ENCODE data around the gene RALY. TPM values are rescaled to one million over a fixed set of nuclear protein-coding genes. Genes with fewer than 3 reads are reported as not detected.

The RALY gene
- total RNA-seq (2022) (253 and 275 TPM in 2 replicates), Bru-seq, nascent RNA (percentile 97 among the genes with signal in this experiment), BruChase-seq, experiment 1, labeled RNA remaining after a 6-hour chase (percentile 90 among the genes with signal in this experiment), BruChase-seq, experiment 2, labeled RNA remaining after a 2-hour chase (percentile 89 among the genes with signal in this experiment)
- long read RNA-seq, full-length matches to known transcripts, result 426 of 589 reads
- long read RNA-seq, partial matches to known transcripts, result 41 of 589 reads
- long read RNA-seq, other reads (novel, unspliced or antisense), result 122 of 589 reads

GRCh38 chr20:33993576-33994221 is at the start of gene RALY:
Gene RALY, plus strand, starts transcription at chr20:33993911. Its CDS starts 78,164 bp downstream, at chr20:34072075.
- intact Hi-C loops (cut with micrococcal nuclease; ENCODE audit: unreplicated experiment), result loop anchor here (5.0 kb wide), 1 partner anchor 196 kb away; no protein-coding TSS in a partner anchor
- CTCF ChIA-PET, result interaction anchor here (0.6 to 2.0 kb wide), 24 partner anchors 11 to 1446 kb away, joined by 3 to 11 read pairs (median 4); partner anchors contain the start of gene EIF2S2
- Mint-ChIP-seq H3K4me3 (ENCODE audit: low read depth, unreplicated experiment) (peak within 1 kb of the TSS; percentile 82), H3K9me3 (ENCODE audit: low read depth, unreplicated experiment) (no peaks in the 10 kb centered on the region), H3K4me1 (ENCODE audit: low read depth, unreplicated experiment) (peaks cover 48% of the 10 kb centered on the region), H3K27ac (ENCODE audit: unreplicated experiment) (peak within 1 kb of the TSS; percentile 82), H3K27me3 (ENCODE audit: unreplicated experiment) (no peaks in the 10 kb centered on the region), H3K36me3 (ENCODE audit: insufficient read depth, unreplicated experiment) (peaks cover 54% of the 10 kb centered on the region)
- no peak for TF ChIP-seq CTCF (IDR thresholded peaks at IDR 0.05; ENCODE audit: unreplicated experiment)
- no TSS peak for BruUV-seq (replicated peaks)
- DNase-seq, result peak; percentile 100

- peaks cover 18% of the 10 kb centered on the region for H3K4me1 Mint-ChIP-seq (ENCODE audit: low read depth, unreplicated experiment)
- H3K36me3 Mint-ChIP-seq (ENCODE audit: insufficient read depth, unreplicated experiment), result no peaks in the 10 kb centered on the region
- H3K27me3 Mint-ChIP-seq (ENCODE audit: unreplicated experiment), result no peaks in the 10 kb centered on the region
- H3K9me3 Mint-ChIP-seq (ENCODE audit: low read depth, unreplicated experiment), result peaks cover 7% of the 10 kb centered on the region
- intact Hi-C loops (cut with micrococcal nuclease; ENCODE audit: unreplicated experiment), result no loop called here
- BruUV-seq (replicated peaks), result no TSS peak
- DNase-seq, result no peak
- CTCF ChIA-PET, result no interaction called here
- H3K4me3 Mint-ChIP-seq (ENCODE audit: low read depth, unreplicated experiment), result no peak overlapping the region
- TF ChIP-seq CTCF (IDR thresholded peaks at IDR 0.05; ENCODE audit: unreplicated experiment), result no peak
- no peak overlapping the region for H3K27ac Mint-ChIP-seq (ENCODE audit: unreplicated experiment)
Observed at GRCh38 chr20:33944914-33945313, 48.8 kb upstream of the RALY start.

GRCh38 chr20:33945391-33946081 is 48.2 kb upstream of the RALY start:
- H3K27ac Mint-ChIP-seq (ENCODE audit: unreplicated experiment), result no peak overlapping the region
- H3K9me3 Mint-ChIP-seq (ENCODE audit: low read depth, unreplicated experiment), result peaks cover 7% of the 10 kb centered on the region
- no peaks in the 10 kb centered on the region for H3K36me3 Mint-ChIP-seq (ENCODE audit: insufficient read depth, unreplicated experiment)
- H3K27me3 Mint-ChIP-seq (ENCODE audit: unreplicated experiment), result peaks cover under 1% of the 10 kb centered on the region
- no peak for DNase-seq
- BruUV-seq (replicated peaks), result no TSS peak
- TF ChIP-seq CTCF (IDR thresholded peaks at IDR 0.05; ENCODE audit: unreplicated experiment), result no peak
- H3K4me3 Mint-ChIP-seq (ENCODE audit: low read depth, unreplicated experiment), result no peak overlapping the region
- H3K4me1 Mint-ChIP-seq (ENCODE audit: low read depth, unreplicated experiment), result peaks cover 18% of the 10 kb centered on the region
- CTCF ChIA-PET, result interaction anchor here (0.6 kb wide), 1 partner anchor 687 kb away, joined by 3 read pairs; no protein-coding TSS in a partner anchor
- intact Hi-C loops (cut with micrococcal nuclease; ENCODE audit: unreplicated experiment), result no loop called here

DNA sequence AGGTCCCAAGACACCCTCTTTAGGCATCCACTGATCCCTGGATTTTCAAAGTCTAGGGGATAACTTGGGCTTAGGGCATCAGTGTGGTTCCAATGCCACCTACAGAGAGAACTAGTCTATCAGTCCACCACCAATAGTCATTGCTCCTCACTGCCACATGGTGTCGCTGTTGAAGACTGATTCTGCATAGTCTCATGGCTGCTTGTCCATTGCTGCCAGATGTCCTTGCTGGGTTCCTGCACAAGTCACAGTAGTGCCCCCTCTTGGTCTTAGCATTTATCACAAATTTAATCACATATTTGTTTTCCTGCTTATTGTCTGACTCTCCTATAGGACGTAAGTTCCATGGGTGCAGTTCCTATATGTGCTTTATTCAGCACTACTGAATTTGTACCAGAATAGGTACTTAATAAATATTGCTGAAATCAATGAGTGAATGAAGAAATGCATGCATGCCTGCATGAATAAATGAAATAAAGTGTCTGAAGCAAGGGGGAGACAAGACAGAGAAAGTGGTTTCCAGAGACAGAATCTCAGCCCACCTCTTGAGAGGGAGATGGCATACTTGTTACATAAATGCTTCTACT is 45.9 kb upstream of the RALY start:
- CTCF ChIA-PET, result no interaction called here
- peak; percentile 66 for TF ChIP-seq CTCF (IDR thresholded peaks at IDR 0.05; ENCODE audit: unreplicated experiment)
- Mint-ChIP-seq H3K27me3 (ENCODE audit: unreplicated experiment) (peaks cover 15% of the 10 kb centered on the region), H3K36me3 (ENCODE audit: insufficient read depth, unreplicated experiment) (no peaks in the 10 kb centered on the region), H3K4me3 (ENCODE audit: low read depth, unreplicated experiment) (no peak overlapping the region), H3K9me3 (ENCODE audit: low read depth, unreplicated experiment) (peaks cover 12% of the 10 kb centered on the region), H3K4me1 (ENCODE audit: low read depth, unreplicated experiment) (peaks cover 18% of the 10 kb centered on the region), H3K27ac (ENCODE audit: unreplicated experiment) (no peak overlapping the region)
- peak; percentile 59 for DNase-seq
- no TSS peak for BruUV-seq (replicated peaks)
- intact Hi-C loops (cut with micrococcal nuclease; ENCODE audit: unreplicated experiment), result no loop called here

Measured in Calu3 (cell line).